Esophagus muscularis mucosa (tissue), 4 donors: ENCODE results near the gene CD68. TPM values are rescaled to one million over a fixed set of nuclear protein-coding genes. Genes with fewer than 3 reads are reported as not detected.
A peak's percentile ranks its signal among the peaks of the same experiment; 100 is the strongest.

Experiments
- DNase-seq: peaks from one replicate; pipeline ENCODE4 v3.0.0-alpha.2; 2017; ENCODE audit errors: extremely low spot score
- H3K27ac ChIP-seq, 4 donors: fragments of 200-600 bp; sonication (generic); replicated peaks in 1 of 4; 1 replicate in 3 of 4; 2 replicates in 1 of 4; pipeline ENCODE4 v1.5.1; 2016 to 2019; ENCODE audit warnings: mild to moderate bottlenecking in 1 of 4
- H3K27me3 ChIP-seq, 4 donors: fragments of 200-600 bp; sonication (generic); one replicate each; pipeline versions ENCODE4 v1.5.1 to v1.6.0; 2016 to 2019
- H3K36me3 ChIP-seq, 4 donors: fragments of 200-600 bp; sonication (generic); one replicate each; pipeline ENCODE4 v1.5.1; 2016 to 2019
- H3K4me1 ChIP-seq, 4 donors: fragments of 200-600 bp; sonication (generic); one replicate each; pipeline ENCODE4 v1.5.1; 2016 to 2019
- H3K4me3 ChIP-seq, 4 donors: fragments of 200-600 bp; sonication (generic); 1 replicate in 2 of 4; 2 replicates in 2 of 4; pipeline ENCODE4 v1.5.1; 2016 to 2019; ENCODE audit warnings: mild to moderate bottlenecking in 4 of 4, moderate library complexity in 1 of 4
- H3K9me3 ChIP-seq, 4 donors: fragments of 200-600 bp; sonication (generic); 1 replicate in 3 of 4; 2 replicates in 1 of 4; pipeline ENCODE4 v1.5.1; 2016 to 2019
- CTCF ChIP-seq, 3 experiments: fragments of 200-600 bp in 2 of 3; fragments of 450-650 bp in 1 of 3; sonication (generic) in 2 of 3; IDR thresholded peaks; one replicate each; pipeline ENCODE4 v1.5.1; 2017 to 2019; ENCODE audit warnings: antibody characterized with exemption in 3 of 3, mild to moderate bottlenecking in 2 of 3, moderate library complexity in 1 of 3
- EP300 ChIP-seq: sonication (generic); formaldehyde crosslinking; IDR thresholded peaks from one replicate; pipeline ENCODE4 v1.6.1; 2017; ENCODE audit warnings: antibody characterized with exemption
- POLR2A ChIP-seq: fragments of 450-650 bp; IDR thresholded peaks from one replicate; pipeline ENCODE4 v1.6.1; 2017; ENCODE audit warnings: antibody characterized with exemption, moderate library complexity, mild to moderate bottlenecking, low read depth
- POLR2AphosphoS5 ChIP-seq, 2 donors: sonication (generic); formaldehyde crosslinking; IDR thresholded peaks; one replicate each; pipeline ENCODE4 v1.6.1; 2017; ENCODE audit warnings: antibody characterized with exemption in 2 of 2
- WGBS: methylation state at CpG from one replicate; pipeline ENCODE4 v1.1.5; 2018; 5-methylcytosine and 5-hydroxymethylcytosine counted together
- intact Hi-C: fragments of 100-400 bp; cut with DNase I; formaldehyde crosslinking; loops from one replicate; pipeline ENCODE4 v1.15.1; 2023
- total RNA-seq, 4 donors: library from RNA; depleted of rRNA; stranded (reverse); fragments of >200 nt; gene quantifications; one replicate each; pipeline versions ENCODE4 v1.1.0 to v1.2.1, GENCODE V29; 2016

CD68 gene
- total RNA-seq, 4 donors from 2014 or later, result 34.5 to 70.7 (median 44.7) TPM

DNA sequence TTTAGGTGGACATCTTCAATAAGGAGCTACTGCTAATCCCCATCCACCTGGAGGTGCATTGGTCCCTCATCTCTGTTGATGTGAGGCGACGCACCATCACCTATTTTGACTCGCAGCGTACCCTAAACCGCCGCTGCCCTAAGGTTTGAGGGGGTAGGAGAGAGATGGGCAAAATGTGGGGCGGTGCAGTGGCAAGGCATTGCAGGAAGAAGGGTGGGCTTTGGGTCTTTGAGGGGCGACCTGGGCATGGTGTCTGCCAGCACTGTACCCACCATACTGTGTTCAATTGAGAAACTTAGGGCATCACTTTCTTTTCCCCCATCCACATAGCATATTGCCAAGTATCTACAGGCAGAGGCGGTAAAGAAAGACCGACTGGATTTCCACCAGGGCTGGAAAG lies 9.1 kb upstream of the CD68 start:
- no peaks in the 10 kb centered on the region for H3K9me3 ChIP-seq
- 98% methylated on average over 10 of the region's 10 CpGs for WGBS
- peaks cover 21 to 29% (median 24%) of the 10 kb centered on the region in 4 donors for H3K4me1 ChIP-seq
- H3K27ac ChIP-seq, result no peak overlapping the region
- TF ChIP-seq CTCF (IDR thresholded peaks at IDR 0.05), result no peak
- TF ChIP-seq POLR2AphosphoS5 (IDR thresholded peaks at IDR 0.05), result no peak
- TF ChIP-seq EP300, result no peak
- TF ChIP-seq POLR2A, result no peak
- no peaks in the 10 kb centered on the region for H3K27me3 ChIP-seq
- DNase-seq, result no peak
- peaks cover 50 to 73% (median 69%) of the 10 kb centered on the region in 4 donors for H3K36me3 ChIP-seq
- H3K4me3 ChIP-seq, result no peak overlapping the region
- intact Hi-C loops, result no loop called here

GRCh38 chr17:7572338-7572587 lies 7.2 kb upstream of the CD68 start:
- H3K4me3 ChIP-seq, result peak overlapping the region; percentile 85 to 100 (median 98)
- peaks cover 35 to 46% (median 42%) of the 10 kb centered on the region in 4 donors for H3K4me1 ChIP-seq
- H3K9me3 ChIP-seq, result no peaks in the 10 kb centered on the region
- TF ChIP-seq EP300 (no peak), POLR2A (peak; percentile 13), POLR2AphosphoS5 (IDR thresholded peaks at IDR 0.05) (peak in 1 of 2 donors; percentile 98), CTCF (IDR thresholded peaks at IDR 0.05) (no peak)
- H3K36me3 ChIP-seq, result peaks cover 51 to 73% (median 70%) of the 10 kb centered on the region in 4 donors
- 8% methylated on average over 4 of the region's 11 CpGs for WGBS
- peak overlapping the region; percentile 94 to 100 (median 98) for H3K27ac ChIP-seq
- no peaks in the 10 kb centered on the region for H3K27me3 ChIP-seq
- intact Hi-C loops, result no loop called here
- DNase-seq, result no peak

GRCh38 chr17:7572588-7573323 lies 6.7 kb upstream of the CD68 start:
- peaks cover 35 to 50% (median 47%) of the 10 kb centered on the region in 4 donors for H3K4me1 ChIP-seq
- H3K27ac ChIP-seq, result peak overlapping the region; percentile 98 to 100 (median 100)
- TF ChIP-seq POLR2A (peak; percentile 97), CTCF (IDR thresholded peaks at IDR 0.05) (no peak), POLR2AphosphoS5 (IDR thresholded peaks at IDR 0.05) (peak; percentile 95 to 99), EP300 (no peak)
- peaks cover 51 to 73% (median 71%) of the 10 kb centered on the region in 4 donors for H3K36me3 ChIP-seq
- WGBS, result 0% methylated on average over 27 of the region's 73 CpGs
- peak; percentile 100 for DNase-seq
- intact Hi-C loops, result no loop called here
- peak overlapping the region; percentile 85 to 100 (median 98) for H3K4me3 ChIP-seq
- no peaks in the 10 kb centered on the region for H3K9me3 ChIP-seq
- no peaks in the 10 kb centered on the region for H3K27me3 ChIP-seq

- 0% methylated on average over 22 of the region's 71 CpGs for WGBS
- Histone ChIP-seq H3K27me3 (no peaks in the 10 kb centered on the region), H3K9me3 (no peaks in the 10 kb centered on the region), H3K36me3 (peaks cover 59 to 76% (median 74%) of the 10 kb centered on the region in 4 donors), H3K4me3 (peak overlapping the region; percentile 85 to 100 (median 98)), H3K27ac (peak overlapping the region; percentile 98 to 100 (median 100)), H3K4me1 (peaks cover 35 to 56% (median 53%) of the 10 kb centered on the region in 4 donors)
- peak; percentile 98 for DNase-seq
- no peak for TF ChIP-seq CTCF (IDR thresholded peaks at IDR 0.05)
- no peak for TF ChIP-seq POLR2A
- TF ChIP-seq POLR2AphosphoS5 (IDR thresholded peaks at IDR 0.05), result peak; percentile 86 to 97
- no peak for TF ChIP-seq EP300
- intact Hi-C loops, result no loop called here
Observed at GRCh38 chr17:7573324-7574080, 5.9 kb upstream of the CD68 start.
